GOT3 (cell line): ENCODE measurements around the gene SLC25A36.
A peak's percentile ranks its signal among the peaks of the same experiment; 100 is the strongest.
"Not testable (repeated sequence)": the region's sequence is repeated elsewhere in the genome, so short reads cannot be mapped to it uniquely, and the experiment has no call there.

Source experiments
- DNase-seq: peaks from one replicate; lab custom pipeline; 2025; ENCODE audit warnings: mixed read lengths; lab: John Stamatoyannopoulos, UW

SLC25A36 gene

DNA sequence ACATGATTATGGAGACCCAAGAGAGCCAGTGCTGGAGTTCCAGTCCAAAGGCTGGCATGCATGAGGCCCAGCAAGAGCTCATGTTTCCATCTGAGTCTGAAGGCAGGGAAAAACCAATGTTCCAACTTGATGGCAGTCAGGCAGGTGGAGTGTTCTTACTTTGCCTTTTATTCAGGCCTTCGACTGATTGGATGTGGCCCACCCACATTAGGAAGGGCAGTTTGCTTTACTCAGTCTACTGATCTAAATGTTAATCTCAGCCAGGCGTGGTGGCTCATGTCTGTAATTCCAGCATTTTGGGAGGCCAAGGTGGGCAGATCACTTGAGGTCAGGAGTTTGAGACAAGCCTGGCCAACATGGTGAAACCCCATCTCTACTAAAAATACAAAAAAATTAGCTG is 53.2 kb downstream of the SLC25A36 start:
- not testable (repeated sequence) for DNase-seq

DNA sequence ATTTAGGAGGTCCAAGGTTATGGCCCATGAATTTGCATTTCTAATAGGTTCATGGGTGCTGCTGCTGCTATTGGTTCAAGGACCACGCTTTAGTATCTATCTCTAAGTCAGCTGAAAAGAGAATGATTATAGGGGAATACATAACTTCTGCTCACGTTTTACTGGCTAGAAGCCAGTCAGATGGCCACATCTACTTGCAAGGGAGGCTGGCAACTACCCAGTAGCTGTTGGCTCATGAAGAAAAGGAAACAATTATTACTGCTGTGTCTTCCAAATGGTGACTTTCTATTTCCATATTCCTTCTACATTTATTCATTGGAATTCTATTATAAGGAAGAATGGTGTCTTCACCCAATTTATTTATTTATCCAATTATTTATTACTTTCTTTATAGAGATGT is 54.2 kb downstream of the SLC25A36 start:
- DNase-seq: no peak

DNA sequence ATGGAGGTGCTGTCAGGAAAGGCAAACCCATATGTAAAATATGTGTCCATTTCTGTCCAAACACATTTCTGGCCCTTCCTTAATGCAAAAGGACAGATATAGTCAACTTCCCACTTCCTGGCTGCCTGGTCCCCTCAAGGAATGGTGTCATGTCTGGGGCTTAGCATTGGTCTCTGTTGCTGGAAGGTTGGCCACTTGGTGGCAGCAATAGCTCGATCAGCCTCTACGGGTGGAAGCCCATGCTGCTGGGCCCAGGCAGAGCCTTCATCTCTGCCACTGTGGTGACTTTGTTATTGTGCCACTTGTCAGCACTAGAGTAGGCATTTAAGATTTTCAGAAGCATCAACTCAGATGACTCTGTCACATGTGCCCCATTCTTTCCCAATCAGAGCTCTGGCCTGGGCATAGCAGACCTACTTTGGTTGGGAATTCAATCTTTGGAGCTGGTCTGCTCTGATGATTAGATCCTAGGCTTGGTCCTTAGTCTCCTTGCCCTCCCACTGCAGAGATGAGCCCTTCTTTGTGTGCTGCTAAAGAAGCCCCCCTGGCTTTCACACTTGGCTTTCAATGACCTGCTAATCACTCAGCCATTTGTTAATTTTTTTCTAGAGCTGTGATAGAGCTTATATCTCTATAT is 58.5 kb downstream of the SLC25A36 start:
- DNase-seq: no peak

DNA sequence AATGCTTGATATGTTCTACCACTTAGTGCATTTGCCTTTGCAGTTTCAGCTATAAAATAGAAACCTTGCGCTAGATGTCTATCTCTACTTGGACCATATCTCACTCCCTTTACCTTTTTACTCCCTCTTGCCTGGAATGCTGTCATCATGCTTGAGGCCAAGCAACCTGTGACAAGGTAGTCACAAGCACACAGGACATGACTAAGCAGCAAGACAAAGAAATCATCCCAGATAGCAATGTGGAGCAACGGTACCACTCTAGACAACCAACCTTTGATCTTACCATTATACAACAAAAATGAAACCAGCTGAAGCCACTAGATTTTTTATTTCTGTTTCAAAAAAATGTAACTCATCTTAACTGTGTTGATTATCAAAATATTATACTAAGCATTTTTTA is 59.0 kb downstream of the SLC25A36 start:
- no peak for DNase-seq

DNA sequence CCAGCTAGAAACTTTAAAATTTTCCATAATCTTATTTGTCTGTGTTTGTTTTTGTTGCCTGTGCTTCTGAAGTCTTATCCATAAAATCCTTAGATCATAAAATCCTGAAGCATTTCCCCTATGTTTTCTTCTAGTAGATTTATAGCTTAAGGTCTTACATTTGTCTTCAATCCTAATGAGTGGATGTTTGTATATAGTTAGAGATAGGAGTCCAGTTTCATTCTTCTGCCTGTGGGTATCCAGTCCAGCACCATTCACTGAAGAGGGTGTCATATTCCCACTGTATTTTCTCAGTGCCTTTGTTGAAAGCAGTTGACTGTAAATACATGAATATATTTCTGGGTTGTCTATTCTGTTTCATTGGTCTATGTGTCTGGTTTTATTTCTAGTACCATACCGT is 64.7 kb downstream of the SLC25A36 start:
- DNase-seq: no peak

DNA sequence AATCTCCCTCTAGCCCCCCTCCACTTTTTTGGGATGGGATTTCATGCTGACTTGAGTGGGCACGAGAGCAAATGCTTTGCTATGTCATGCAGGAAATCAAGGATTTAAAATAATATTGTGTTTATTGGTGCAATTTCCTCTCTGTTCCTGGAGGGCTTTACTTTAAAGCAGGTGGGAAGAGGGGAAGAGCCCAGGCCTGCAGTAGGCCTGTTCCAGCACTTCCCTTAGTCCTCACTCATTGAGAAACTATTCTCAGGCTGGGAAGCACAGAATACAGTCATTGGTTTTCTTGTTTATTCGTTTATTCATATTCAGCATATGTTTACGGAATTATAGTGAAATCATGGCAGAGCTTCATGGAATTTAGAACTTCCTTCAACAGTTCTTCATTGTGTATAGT is 67.9 kb downstream of the SLC25A36 start:
- no peak for DNase-seq

DNA sequence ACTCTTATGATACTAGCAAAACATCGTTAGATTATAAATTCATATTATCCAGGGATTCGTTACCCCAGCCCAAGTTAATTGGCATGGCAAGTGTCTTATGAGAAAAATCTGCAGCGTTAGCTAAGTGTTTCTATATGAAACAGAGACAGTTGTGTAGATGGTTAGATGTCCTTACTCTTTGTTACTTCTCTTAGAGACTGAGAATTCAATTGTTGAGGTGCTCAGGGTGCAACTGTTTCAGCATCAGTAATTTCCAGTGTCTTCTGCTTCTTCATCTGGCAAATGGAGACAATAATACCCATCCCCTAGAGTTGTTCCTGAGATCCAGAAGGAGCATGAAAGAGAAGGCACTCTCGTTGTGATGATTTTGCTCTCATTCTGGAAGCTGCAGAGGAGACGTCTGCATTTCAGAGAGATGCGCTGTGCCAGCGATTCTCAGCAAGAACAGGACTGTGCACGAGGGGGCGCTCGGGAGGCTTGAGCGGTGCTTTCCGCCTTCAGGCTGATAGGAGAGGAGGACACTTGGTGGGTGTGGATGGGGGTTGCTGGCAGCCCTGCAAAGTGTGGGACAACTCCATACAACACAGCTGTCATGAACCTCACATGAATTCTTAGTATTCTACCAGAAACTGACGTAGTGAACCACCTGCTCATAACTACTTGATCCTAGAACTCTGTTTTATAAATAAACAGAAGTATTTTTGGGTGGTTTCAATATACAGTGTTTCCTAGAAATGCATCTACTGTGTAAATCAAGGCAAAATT is 69.8 kb downstream of the SLC25A36 start:
- DNase-seq: peak; percentile 42

DNA sequence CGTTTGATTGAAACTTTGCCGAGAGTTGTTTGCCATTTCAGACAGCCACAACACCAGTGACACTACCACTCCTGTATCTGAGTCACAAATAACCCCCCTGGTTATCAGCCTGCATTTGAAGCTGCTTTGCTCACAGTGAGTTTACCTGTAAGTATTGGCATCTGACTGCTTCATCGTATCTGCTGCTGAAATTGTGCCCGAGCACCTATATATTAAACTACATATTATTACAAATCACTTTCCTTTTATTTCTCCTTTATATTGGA is 70.3 kb downstream of the SLC25A36 start:
- no peak for DNase-seq

DNA sequence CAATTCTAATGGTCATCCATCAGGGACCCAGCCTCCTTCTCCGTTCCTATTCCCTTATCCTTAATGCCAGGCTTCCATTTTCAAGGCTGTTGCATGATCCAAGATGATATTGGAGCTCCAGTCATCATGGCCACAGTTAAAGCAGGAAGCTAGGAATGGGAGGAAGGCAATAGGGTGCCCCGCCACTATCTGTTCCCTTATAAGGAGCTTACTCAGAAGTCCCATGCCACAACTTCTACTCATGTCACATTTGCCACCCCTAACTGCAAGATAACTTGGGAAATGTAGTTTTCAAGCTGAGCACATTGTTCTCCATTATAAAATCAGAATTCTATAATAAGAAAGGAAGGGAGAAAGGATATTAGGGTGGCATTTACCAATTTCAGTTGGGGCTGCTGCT is 70.9 kb downstream of the SLC25A36 start:
- no peak for DNase-seq

DNA sequence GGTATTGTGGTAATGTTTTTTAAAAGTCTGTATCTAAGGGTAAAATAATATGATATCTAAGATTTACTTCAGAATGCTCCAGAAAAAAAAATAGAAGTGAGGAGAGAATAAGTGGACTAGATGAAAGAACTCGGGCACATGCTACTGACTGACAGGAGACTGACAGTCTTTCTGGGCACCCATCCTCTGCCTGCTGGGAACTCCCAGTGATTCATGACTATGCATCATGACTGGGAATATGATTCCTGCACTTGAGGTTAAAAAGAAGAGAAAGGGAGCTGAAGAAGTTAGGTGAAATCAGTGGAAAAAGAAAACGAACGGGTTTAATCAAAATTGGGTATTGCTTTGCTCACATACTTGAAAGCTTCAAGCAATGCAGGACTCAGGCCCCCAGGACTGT is 73.8 kb downstream of the SLC25A36 start:
- no peak for DNase-seq

DNA sequence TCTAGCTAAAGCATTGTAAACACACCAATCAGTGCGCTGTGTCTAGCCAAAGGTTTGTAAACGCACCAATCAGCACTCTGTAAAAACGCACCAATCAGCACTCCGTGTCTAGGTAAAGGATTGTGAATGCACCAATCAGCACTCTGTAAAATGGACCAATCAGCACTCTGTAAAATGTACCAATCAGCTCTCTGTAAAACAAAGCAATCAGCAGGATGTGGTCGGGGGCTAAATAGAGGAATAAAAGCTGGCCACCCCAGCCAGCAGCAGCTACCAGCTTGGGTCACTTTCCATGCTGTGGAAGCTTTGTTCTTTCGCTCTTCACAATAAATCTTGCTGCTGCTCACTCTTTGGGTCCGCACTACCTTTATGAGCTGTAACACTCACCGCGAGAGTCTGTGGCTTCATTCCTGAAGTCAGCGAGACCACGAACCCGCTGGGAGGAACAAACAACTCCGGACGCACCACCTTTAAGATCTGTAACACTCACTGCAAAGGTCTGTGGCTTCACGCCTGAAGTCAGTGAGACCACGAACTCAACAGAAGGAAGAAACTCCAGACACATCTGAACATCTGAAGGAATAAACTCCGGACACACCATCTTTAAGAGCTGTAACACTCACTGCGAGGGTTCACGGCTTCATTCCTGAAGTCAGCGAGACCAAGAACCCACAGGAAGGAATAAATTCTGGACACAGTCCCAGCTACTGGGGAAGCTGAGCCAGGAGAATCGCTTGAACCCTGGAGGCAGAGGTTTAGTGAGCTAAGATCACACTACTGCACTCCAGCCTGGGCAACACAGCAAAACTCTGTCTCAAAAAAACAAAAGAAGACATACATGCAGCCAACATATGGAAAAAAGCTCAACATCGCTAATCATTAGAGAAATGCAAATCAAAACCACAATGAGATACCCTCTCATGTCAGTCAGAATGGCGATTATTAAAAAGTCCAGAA is 76.0 kb downstream of the SLC25A36 start:
- not testable (repeated sequence) for DNase-seq

DNA sequence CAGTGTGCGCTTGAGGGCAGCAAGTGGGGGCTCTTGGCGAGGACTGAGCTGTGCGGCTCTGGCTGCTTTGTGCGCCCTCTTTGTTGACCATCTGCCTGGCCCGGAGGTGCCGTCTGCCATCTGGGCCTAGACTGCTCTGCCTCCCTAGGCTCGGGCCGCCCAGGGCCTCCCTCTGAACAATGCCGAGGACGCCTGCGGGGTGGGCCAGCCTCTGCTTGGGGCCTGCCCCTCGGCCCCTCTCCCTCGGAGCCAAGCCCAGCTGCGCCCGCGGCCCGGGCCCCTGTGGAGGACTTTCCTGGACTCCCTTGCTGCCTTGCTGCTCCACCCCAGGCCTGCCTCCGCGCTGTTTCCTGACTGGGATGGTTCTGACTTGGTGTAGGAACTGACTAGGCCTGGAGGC is 77.6 kb downstream of the SLC25A36 start:
- DNase-seq: no peak

DNA sequence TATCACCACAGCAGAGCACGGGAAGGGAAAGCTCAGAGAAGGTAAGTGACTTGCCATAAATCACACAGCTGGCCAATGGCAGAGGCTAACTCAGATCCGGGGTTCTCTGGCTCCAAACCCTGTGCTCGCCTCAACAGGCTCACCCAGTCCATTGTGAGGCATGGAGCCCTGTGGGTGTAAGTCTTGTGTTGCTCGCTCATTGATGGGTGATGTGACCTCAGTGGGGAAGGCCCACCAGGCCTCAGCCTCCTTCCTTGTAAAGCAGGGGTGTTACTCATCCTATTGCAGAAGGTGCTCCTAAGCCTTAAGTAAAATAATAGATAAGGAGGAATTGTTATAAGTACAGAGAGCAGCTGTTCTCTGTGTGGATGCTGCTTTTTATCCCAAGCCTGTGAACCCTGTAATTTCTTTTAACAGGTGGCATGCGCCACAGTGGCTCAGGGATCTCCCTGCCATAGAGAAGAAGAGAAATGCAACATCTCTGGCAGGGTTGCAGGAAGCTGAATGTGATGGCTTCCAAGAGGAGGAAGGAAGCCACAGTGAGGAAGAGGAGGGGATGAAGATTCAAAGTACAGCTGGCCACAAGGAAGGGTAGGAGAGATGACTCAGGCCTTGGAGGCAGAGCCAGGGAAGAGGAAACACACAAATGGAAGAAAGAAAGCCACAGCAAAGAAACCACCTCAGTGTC is 78.7 kb downstream of the SLC25A36 start:
- DNase-seq: no peak

DNA sequence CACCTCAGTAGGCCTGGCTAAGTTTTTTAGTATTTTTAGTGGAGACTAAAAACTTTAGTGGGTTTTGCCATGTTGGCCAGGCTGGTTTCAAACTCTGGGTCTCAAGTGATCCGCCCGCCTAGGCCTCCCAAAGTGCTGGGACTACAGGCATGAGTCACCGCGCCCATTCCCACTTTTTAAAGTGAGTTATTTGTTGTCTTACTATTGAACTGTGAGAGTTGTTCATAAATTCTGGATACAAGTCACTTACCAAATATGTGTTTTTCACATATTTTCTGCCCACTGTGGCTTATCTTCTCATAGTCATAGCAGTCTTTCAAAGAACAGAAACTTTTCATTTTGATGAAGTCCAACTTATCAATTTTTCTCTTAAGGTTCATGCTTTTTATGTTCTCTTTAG is 79.6 kb downstream of the SLC25A36 start:
- DNase-seq: no peak
